HG03354 (cell line): ENCODE results near the gene TECRL.

Source experiments
- ATAC-seq: cut with Tn5 transposase; IDR thresholded peaks from one replicate; pipeline ENCODE4 v1.9.1; 2021; ENCODE audit warnings: mild to moderate bottlenecking; ENCODE audit not compliant: unreplicated experiment, poor library complexity, severe bottlenecking

Gene TECRL

DNA sequence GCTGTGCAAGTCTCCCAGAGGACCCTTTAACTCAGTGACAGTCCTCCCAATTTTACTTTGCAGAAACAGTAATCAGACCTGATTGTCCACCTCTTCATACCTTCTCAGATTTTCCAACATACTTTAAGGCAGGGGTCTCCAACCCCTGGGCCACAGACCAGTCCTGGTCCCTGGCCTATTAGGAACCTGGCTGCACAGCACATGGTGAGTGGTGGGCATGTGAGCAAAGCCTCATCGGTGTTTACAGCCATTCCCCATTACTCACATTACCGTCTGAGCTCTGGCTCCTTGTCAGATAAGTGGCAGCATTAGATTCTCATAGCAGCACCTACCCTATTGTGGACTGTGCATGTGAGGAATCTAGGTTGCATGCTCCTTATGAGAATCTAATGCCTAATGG lies 74.3 kb downstream of the TECRL start:
- no peak for ATAC-seq

DNA sequence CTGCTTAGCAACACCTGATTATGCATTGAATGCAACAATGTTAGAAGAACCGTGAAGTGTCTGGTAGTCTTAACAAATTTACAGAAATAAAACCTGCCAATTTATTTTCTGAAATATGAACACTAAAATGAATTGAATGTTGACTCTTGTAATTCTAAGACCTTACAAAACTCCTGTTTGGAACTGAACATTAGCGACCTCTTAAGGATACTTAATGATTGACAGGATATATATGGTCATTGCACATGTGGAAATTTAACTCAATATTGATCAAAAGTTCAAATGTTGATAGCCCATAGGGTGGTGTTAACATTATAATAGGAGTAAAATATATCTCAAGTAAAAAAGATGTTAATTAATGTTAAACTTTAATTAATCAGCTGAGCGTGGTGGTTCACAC lies 79.1 kb downstream of the TECRL start:
- no peak for ATAC-seq

- no peak for ATAC-seq
Observed at GRCh38 chr4:64327237-64327636, 82.0 kb downstream of the TECRL start.

- ATAC-seq: no peak
Observed at GRCh38 chr4:64326507-64326906, 82.7 kb downstream of the TECRL start.

DNA sequence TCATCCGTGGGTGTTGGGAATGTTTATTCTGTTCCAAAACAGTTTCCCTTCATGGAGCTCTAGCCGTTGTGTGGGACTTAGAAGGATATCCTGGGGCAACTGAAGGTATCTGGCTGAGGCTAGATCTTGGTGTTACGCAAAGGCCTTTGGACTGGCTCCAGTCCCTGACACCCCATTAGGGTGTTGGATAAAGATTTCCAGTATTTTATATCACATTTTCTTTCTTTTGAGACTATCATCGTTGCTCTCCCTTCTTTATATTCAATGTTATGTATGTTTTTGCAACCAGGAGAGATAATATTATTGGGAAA lies 103.0 kb downstream of the TECRL start:
- no peak for ATAC-seq

GRCh38 chr4:64305565-64306254 lies 103.5 kb downstream of the TECRL start:
- ATAC-seq: no peak

GRCh38 chr4:64272432-64272831 lies 136.8 kb downstream of the TECRL start:
- no peak for ATAC-seq

DNA sequence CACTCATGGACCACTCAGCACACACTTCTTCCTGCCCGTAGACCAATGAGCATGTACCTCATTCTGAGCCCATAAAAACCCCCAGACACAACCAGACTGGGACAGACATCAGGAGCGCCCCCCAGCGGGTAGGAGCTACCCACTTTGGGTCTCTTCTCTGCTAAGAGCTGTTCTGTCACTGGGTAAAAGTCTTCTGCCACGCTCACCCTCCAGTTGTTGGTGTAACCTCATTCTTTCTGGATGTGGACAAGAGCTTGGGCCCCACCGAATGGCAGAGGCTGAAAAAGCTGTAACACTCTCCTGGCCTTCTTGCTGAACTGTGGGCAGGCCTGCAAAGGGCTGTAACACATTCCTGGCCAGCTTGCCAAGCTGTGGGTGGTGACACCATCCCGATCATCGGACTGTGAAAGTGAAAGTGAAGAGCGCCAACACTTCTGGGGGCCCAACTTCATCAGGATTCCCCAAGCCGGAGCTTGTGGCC lies 137.6 kb downstream of the TECRL start:
- ATAC-seq: no peak

- no peak for ATAC-seq
Observed at GRCh38 chr4:64266669-64267068, 142.6 kb downstream of the TECRL start.

DNA sequence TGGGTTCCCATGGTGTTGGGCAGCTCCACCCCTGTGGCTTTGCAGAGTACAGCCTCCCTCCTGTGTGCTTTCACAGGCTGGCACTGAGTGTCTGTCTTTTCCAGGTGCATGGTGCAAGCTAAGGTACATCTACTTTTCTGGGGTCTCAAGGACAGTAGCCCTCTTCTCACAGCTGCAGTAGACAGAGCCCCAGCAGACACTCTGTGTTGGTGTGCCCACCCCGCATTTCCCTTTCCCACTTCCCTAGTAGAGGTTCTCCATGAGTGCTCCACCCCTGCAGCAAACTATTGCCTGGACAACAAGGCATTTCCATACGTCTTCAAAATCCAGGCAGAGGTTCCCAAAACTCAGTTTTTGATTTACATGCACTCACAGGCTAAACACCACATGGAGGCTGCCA lies 143.0 kb downstream of the TECRL start:
- no peak for ATAC-seq

DNA sequence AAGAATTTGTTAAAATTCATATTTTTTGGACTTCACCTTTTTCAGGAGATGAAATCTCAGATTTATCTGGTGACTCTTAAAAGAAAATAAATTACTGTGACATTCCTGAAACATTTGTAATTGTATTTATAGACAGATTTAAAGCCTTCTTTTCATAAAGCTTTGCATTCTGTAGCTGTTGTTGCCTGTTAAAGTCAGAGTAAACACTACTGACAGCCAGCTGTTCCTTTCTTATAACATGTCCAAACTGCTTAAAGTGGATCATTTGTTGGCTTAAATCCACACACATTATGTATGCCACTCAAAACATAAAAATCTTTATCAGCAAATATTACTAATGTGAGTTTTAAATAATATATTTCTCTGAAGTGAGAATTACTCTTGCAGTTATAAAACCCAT lies 157.5 kb downstream of the TECRL start:
- ATAC-seq: no peak

DNA sequence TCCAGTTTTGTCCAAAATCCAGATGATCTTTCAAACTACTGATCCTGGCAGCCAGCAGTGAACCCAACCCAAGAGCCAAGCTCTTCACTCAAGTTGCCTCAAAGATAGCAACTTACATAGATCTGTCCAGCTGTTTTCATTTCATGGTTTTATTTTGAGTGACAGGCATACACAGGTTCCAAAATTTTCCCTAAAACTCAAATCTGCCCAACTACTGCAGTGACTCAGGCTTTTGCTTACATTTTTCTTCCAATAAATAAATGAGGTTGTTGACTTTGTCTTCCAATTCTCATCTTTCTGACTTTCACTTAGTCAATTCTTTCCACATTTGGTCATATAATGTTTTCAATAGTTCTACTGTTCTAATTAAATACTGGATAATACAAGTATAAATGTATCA lies 158.8 kb downstream of the TECRL start:
- ATAC-seq: no peak

GRCh38 chr4:64250061-64250460 lies 159.2 kb downstream of the TECRL start:
- ATAC-seq: no peak

DNA sequence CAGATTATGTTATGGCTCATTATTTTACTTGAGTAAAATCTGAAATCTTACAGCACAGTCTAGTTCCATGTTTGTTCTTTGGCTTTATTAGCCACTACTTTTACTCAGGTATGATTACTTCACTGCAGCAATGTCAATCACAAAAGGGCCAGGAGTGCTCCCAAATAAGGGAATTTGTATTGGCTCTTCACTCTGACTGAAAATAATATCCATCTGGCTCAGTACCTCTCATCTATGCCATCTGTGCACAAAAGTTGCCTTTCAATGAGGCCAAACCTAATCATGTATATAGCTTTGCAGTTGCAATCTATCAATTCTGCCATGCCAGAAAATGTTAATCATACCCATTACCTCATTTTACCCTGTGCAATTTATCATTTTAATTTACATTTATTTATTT lies 161.1 kb downstream of the TECRL start:
- ATAC-seq: no peak

GRCh38 chr4:64230709-64231310 lies 178.4 kb downstream of the TECRL start:
- no peak for ATAC-seq
